ENCODE measurements around the gene ZNF681.

Gene ZNF681

GRCh38 chr19:23795462-23795861 lies 36.8 kb upstream of the ZNF681 start:
- DNase-seq (ENCODE audit: low read depth, low spot score), result no peak
- H3K4me3 ChIP-seq (ENCODE audit: insufficient read length, low read depth), result no peak overlapping the region
- TF ChIP-seq SUZ12 (IDR thresholded peaks at IDR 0.05; ENCODE audit: extremely low read depth, insufficient read depth, insufficient read length) (no peak), ZNF274 (IDR thresholded peaks at IDR 0.05; ENCODE audit: low read depth, low read length) (no peak), YY1 (IDR thresholded peaks at IDR 0.05; ENCODE audit: insufficient read depth, insufficient read length) (no peak)
- no peaks in the 10 kb centered on the region for H3K4me1 ChIP-seq (ENCODE audit: insufficient read depth, insufficient read length)
- H3K9me3 ChIP-seq (ENCODE audit: insufficient read depth, low read length), result peaks cover 12% of the 10 kb centered on the region
- H3K27me3 ChIP-seq (ENCODE audit: insufficient read depth, insufficient read length), result no peaks in the 10 kb centered on the region
- no peak overlapping the region for H3K9ac ChIP-seq (ENCODE audit: insufficient read length, low read depth)
- no peaks in the 10 kb centered on the region for H3K36me3 ChIP-seq (ENCODE audit: insufficient read depth, insufficient read length, low read length)

GRCh38 chr19:23792784-23793183 lies 34.1 kb upstream of the ZNF681 start:
- Histone ChIP-seq H3K9ac (ENCODE audit: insufficient read length, low read depth) (no peak overlapping the region), H3K36me3 (ENCODE audit: insufficient read depth, insufficient read length, low read length) (no peaks in the 10 kb centered on the region), H3K4me1 (ENCODE audit: insufficient read depth, insufficient read length) (no peaks in the 10 kb centered on the region), H3K9me3 (ENCODE audit: insufficient read depth, low read length) (peaks cover 12% of the 10 kb centered on the region), H3K27me3 (ENCODE audit: insufficient read depth, insufficient read length) (no peaks in the 10 kb centered on the region), H3K4me3 (ENCODE audit: insufficient read length, low read depth) (no peak overlapping the region)
- no peak for TF ChIP-seq ZNF274 (IDR thresholded peaks at IDR 0.05; ENCODE audit: low read depth, low read length)
- TF ChIP-seq YY1 (IDR thresholded peaks at IDR 0.05; ENCODE audit: insufficient read depth, insufficient read length), result no peak
- TF ChIP-seq SUZ12 (IDR thresholded peaks at IDR 0.05; ENCODE audit: extremely low read depth, insufficient read depth, insufficient read length), result no peak
- no peak for DNase-seq (ENCODE audit: low read depth, low spot score)

GRCh38 chr19:23790641-23791488 lies 32.2 kb upstream of the ZNF681 start:
- Histone ChIP-seq H3K36me3 (ENCODE audit: insufficient read depth, insufficient read length, low read length) (no peaks in the 10 kb centered on the region), H3K4me1 (ENCODE audit: insufficient read depth, insufficient read length) (no peaks in the 10 kb centered on the region)
- TF ChIP-seq ZNF274 (IDR thresholded peaks at IDR 0.05; ENCODE audit: low read depth, low read length), result no peak
- TF ChIP-seq YY1 (IDR thresholded peaks at IDR 0.05; ENCODE audit: insufficient read depth, insufficient read length), result no peak
- no peak for TF ChIP-seq SUZ12 (IDR thresholded peaks at IDR 0.05; ENCODE audit: extremely low read depth, insufficient read depth, insufficient read length)

GRCh38 chr19:23789246-23789645 lies 30.6 kb upstream of the ZNF681 start:
- Histone ChIP-seq H3K4me3 (ENCODE audit: insufficient read length, low read depth) (no peak overlapping the region), H3K9ac (ENCODE audit: insufficient read length, low read depth) (no peak overlapping the region), H3K27me3 (ENCODE audit: insufficient read depth, insufficient read length) (no peaks in the 10 kb centered on the region), H3K9me3 (ENCODE audit: insufficient read depth, low read length) (no peaks in the 10 kb centered on the region), H3K36me3 (ENCODE audit: insufficient read depth, insufficient read length, low read length) (no peaks in the 10 kb centered on the region), H3K4me1 (ENCODE audit: insufficient read depth, insufficient read length) (no peaks in the 10 kb centered on the region)
- TF ChIP-seq ZNF274 (IDR thresholded peaks at IDR 0.05; ENCODE audit: low read depth, low read length) (no peak), YY1 (IDR thresholded peaks at IDR 0.05; ENCODE audit: insufficient read depth, insufficient read length) (no peak), SUZ12 (IDR thresholded peaks at IDR 0.05; ENCODE audit: extremely low read depth, insufficient read depth, insufficient read length) (no peak)
- no peak for DNase-seq (ENCODE audit: low read depth, low spot score)

More at GRCh38 chr19:23790641-23791488, 32.2 kb upstream of the ZNF681 start:
- H3K27me3 ChIP-seq (ENCODE audit: insufficient read depth, insufficient read length), result no peaks in the 10 kb centered on the region
- H3K9me3 ChIP-seq (ENCODE audit: insufficient read depth, low read length), result peaks cover 3% of the 10 kb centered on the region; the same call in 1 of the 2 replicates
- no peak overlapping the region for H3K9ac ChIP-seq (ENCODE audit: insufficient read length, low read depth)
- H3K4me3 ChIP-seq (ENCODE audit: insufficient read length, low read depth), result no peak overlapping the region
- no peak for DNase-seq (ENCODE audit: low read depth, low spot score)

- DNase-seq (ENCODE audit: low read depth, low spot score), result no peak
- Histone ChIP-seq H3K27me3 (ENCODE audit: insufficient read depth, insufficient read length) (no peaks in the 10 kb centered on the region), H3K4me1 (ENCODE audit: insufficient read depth, insufficient read length) (no peaks in the 10 kb centered on the region), H3K4me3 (ENCODE audit: insufficient read length, low read depth) (no peak overlapping the region), H3K36me3 (ENCODE audit: insufficient read depth, insufficient read length, low read length) (no peaks in the 10 kb centered on the region), H3K9me3 (ENCODE audit: insufficient read depth, low read length) (no peaks in the 10 kb centered on the region), H3K9ac (ENCODE audit: insufficient read length, low read depth) (no peak overlapping the region)
- TF ChIP-seq YY1 (IDR thresholded peaks at IDR 0.05; ENCODE audit: insufficient read depth, insufficient read length), result no peak
- no peak for TF ChIP-seq ZNF274 (IDR thresholded peaks at IDR 0.05; ENCODE audit: low read depth, low read length)
- TF ChIP-seq SUZ12 (IDR thresholded peaks at IDR 0.05; ENCODE audit: extremely low read depth, insufficient read depth, insufficient read length), result no peak
Measured at GRCh38 chr19:23788411-23788810, 29.7 kb upstream of the ZNF681 start.

GRCh38 chr19:23787106-23787505 lies 28.4 kb upstream of the ZNF681 start:
- no peaks in the 10 kb centered on the region for H3K36me3 ChIP-seq (ENCODE audit: insufficient read depth, insufficient read length, low read length)
- TF ChIP-seq YY1 (IDR thresholded peaks at IDR 0.05; ENCODE audit: insufficient read depth, insufficient read length) (no peak), ZNF274 (IDR thresholded peaks at IDR 0.05; ENCODE audit: low read depth, low read length) (no peak), SUZ12 (IDR thresholded peaks at IDR 0.05; ENCODE audit: extremely low read depth, insufficient read depth, insufficient read length) (no peak)
- no peak overlapping the region for H3K4me3 ChIP-seq (ENCODE audit: insufficient read length, low read depth)
- H3K4me1 ChIP-seq (ENCODE audit: insufficient read depth, insufficient read length), result no peaks in the 10 kb centered on the region
- no peaks in the 10 kb centered on the region for H3K27me3 ChIP-seq (ENCODE audit: insufficient read depth, insufficient read length)
- no peak overlapping the region for H3K9ac ChIP-seq (ENCODE audit: insufficient read length, low read depth)
- no peak for DNase-seq (ENCODE audit: low read depth, low spot score)
- 0 out of 2 replicates have a peak, but pooled peaks cover 6% of the 10 kb centered on the region for H3K9me3 ChIP-seq (ENCODE audit: insufficient read depth, low read length)

- no peaks in the 10 kb centered on the region for H3K4me1 ChIP-seq (ENCODE audit: insufficient read depth, insufficient read length)
- DNase-seq (ENCODE audit: low read depth, low spot score), result no peak
- H3K4me3 ChIP-seq (ENCODE audit: insufficient read length, low read depth), result no peak overlapping the region
- peaks cover 13% of the 10 kb centered on the region; the same call in 1 of the 2 replicates for H3K9me3 ChIP-seq (ENCODE audit: insufficient read depth, low read length)
- no peaks in the 10 kb centered on the region for H3K27me3 ChIP-seq (ENCODE audit: insufficient read depth, insufficient read length)
- H3K9ac ChIP-seq (ENCODE audit: insufficient read length, low read depth), result no peak overlapping the region
- no peaks in the 10 kb centered on the region for H3K36me3 ChIP-seq (ENCODE audit: insufficient read depth, insufficient read length, low read length)
- TF ChIP-seq YY1 (IDR thresholded peaks at IDR 0.05; ENCODE audit: insufficient read depth, insufficient read length) (no peak), ZNF274 (IDR thresholded peaks at IDR 0.05; ENCODE audit: low read depth, low read length) (no peak), SUZ12 (IDR thresholded peaks at IDR 0.05; ENCODE audit: extremely low read depth, insufficient read depth, insufficient read length) (no peak)
Measured at GRCh38 chr19:23785982-23786381, 27.3 kb upstream of the ZNF681 start.

Data from NT2/D1 (cell line).